IPS-18a (cell line): Measurements from ENCODE around the gene SMYD3.

Experiments
- H3K27ac ChIP-seq: one replicate; pipeline ENCODE4 v1.5.1; 2013; ENCODE audit warnings: low read length
- H3K27me3 ChIP-seq: one replicate; pipeline ENCODE4 v1.6.1; 2013; ENCODE audit warnings: mild to moderate bottlenecking, low read length; ENCODE audit not compliant: control insufficient read depth, insufficient read depth
- H3K36me3 ChIP-seq: one replicate; pipeline ENCODE4 v1.6.1; 2013; ENCODE audit warnings: low read depth, low read length; ENCODE audit not compliant: control insufficient read depth
- H3K4me1 ChIP-seq: one replicate; pipeline ENCODE4 v1.6.1; 2013; ENCODE audit warnings: low read depth, low read length; ENCODE audit not compliant: control insufficient read depth
- H3K4me3 ChIP-seq: one replicate; pipeline ENCODE4 v1.5.1; 2013; ENCODE audit warnings: low read length
- H3K9ac ChIP-seq: one replicate; pipeline ENCODE4 v1.6.1; 2013; ENCODE audit warnings: mild to moderate bottlenecking, low read length, moderate library complexity
- H3K9me3 ChIP-seq: one replicate; pipeline ENCODE4 v1.6.1; 2013; ENCODE audit warnings: low read depth, low read length; ENCODE audit not compliant: control insufficient read depth

The SMYD3 gene

DNA sequence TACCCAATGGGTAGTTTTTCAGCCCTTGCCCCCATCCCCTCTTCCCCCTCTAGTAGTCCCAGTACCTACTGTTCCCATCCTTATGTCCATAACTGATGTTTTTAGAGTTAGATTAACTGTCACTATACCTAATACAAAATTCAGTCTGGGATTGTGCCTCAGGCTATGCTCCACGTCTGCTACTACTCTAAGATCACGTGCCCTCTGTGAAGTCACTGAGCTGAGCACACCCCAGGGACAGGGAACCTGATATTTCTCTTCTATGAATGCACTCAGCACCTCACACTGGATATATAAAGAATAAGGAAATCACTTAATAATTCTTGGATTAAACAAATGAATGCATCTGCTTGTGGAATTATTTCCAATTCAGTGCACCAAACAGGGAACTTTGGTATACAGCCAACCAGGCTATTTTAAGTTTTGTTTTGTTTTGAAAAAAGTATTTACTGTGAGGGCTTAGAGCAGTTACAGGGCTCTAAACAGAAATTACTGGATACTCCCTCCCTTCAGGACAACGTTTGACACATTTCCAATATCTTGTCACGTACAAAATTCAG lies 307.9 kb downstream of the SMYD3 start:
- Histone ChIP-seq H3K27ac (no peak overlapping the region), H3K27me3 (no peaks in the 10 kb centered on the region), H3K36me3 (no peaks in the 10 kb centered on the region)

DNA sequence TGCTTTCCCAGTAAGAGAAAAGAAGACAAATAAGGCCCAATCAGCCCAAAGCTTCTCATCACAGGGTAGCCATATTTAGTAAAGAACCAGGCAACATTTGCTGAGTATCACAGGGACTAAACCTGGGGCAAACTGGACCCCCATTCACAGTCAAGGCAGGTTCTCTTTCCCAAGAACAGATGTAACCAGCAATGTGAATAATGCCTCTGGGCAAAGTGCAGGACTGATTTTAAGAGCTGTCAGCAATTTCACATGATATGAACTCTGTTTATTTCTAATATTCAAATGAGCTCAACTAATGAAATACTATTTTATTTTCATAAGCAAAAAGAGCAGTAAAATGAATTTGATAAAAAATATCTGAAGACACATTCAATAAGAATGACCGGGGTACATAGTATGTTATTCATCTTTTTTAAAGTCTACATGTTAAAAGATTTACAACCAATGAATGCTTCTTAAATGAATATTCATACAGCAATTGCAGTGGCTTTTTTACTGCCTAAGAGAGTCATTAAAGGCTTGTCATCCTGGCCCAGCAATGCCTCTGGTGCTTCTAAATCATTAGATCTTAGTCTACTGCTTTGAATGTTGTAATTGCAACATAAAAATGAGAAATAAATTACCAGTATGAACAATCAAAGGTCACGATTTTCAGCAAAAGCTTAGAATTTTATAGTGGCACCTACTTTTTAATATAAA lies 308.8 kb downstream of the SMYD3 start:
- H3K36me3 ChIP-seq, result no peaks in the 10 kb centered on the region
- no peak overlapping the region for H3K27ac ChIP-seq
- H3K9ac ChIP-seq, result no peak overlapping the region
- H3K27me3 ChIP-seq, result no peaks in the 10 kb centered on the region
- H3K4me1 ChIP-seq, result no peaks in the 10 kb centered on the region
- H3K4me3 ChIP-seq, result no peak overlapping the region
- no peaks in the 10 kb centered on the region for H3K9me3 ChIP-seq

More for the DNA sequence above, 307.9 kb downstream of the SMYD3 start:
- H3K4me1 ChIP-seq, result no peaks in the 10 kb centered on the region
- H3K9me3 ChIP-seq, result no peaks in the 10 kb centered on the region
- no peak overlapping the region for H3K4me3 ChIP-seq
- no peak overlapping the region for H3K9ac ChIP-seq

GRCh38 chr1:246197076-246197475 lies 310.0 kb downstream of the SMYD3 start:
- no peak overlapping the region for H3K27ac ChIP-seq
- H3K4me3 ChIP-seq, result no peak overlapping the region
- H3K36me3 ChIP-seq, result no peaks in the 10 kb centered on the region
- H3K9ac ChIP-seq, result no peak overlapping the region
- no peaks in the 10 kb centered on the region for H3K9me3 ChIP-seq
- H3K4me1 ChIP-seq, result no peaks in the 10 kb centered on the region
- no peaks in the 10 kb centered on the region for H3K27me3 ChIP-seq

DNA sequence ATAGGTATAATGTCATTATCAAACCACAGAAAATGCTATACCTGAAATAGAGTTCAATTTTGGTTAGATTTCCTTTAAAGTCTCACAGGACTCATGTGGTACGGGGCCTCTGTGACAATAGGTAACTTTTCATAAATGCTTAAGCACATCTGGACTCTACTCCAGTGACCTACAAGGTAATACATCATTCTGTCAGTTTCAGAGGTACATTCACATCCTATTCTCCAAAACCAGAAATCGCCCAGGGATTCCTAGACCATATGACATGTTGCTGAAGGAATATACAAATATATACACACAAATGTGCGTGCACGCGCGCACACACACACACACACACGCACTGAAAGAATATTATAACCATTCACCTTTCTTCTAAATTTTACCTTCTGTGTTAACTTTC lies 311.8 kb downstream of the SMYD3 start:
- no peaks in the 10 kb centered on the region for H3K36me3 ChIP-seq
- H3K4me1 ChIP-seq, result no peaks in the 10 kb centered on the region
- no peaks in the 10 kb centered on the region for H3K9me3 ChIP-seq
- H3K9ac ChIP-seq, result no peak overlapping the region
- no peak overlapping the region for H3K4me3 ChIP-seq
- H3K27me3 ChIP-seq, result no peaks in the 10 kb centered on the region
- H3K27ac ChIP-seq, result no peak overlapping the region

GRCh38 chr1:246193537-246193936 lies 313.5 kb downstream of the SMYD3 start:
- no peak overlapping the region for H3K4me3 ChIP-seq
- no peak overlapping the region for H3K9ac ChIP-seq
- no peaks in the 10 kb centered on the region for H3K36me3 ChIP-seq
- H3K27me3 ChIP-seq, result no peaks in the 10 kb centered on the region
- no peak overlapping the region for H3K27ac ChIP-seq
- no peaks in the 10 kb centered on the region for H3K9me3 ChIP-seq
- no peaks in the 10 kb centered on the region for H3K4me1 ChIP-seq

- Histone ChIP-seq H3K9me3 (no peaks in the 10 kb centered on the region), H3K27me3 (no peaks in the 10 kb centered on the region), H3K9ac (no peak overlapping the region), H3K4me1 (no peaks in the 10 kb centered on the region), H3K27ac (no peak overlapping the region), H3K4me3 (no peak overlapping the region), H3K36me3 (no peaks in the 10 kb centered on the region)
Observed at GRCh38 chr1:246189126-246189525, 318.0 kb downstream of the SMYD3 start.

- H3K4me3 ChIP-seq, result no peak overlapping the region
- H3K27ac ChIP-seq, result no peak overlapping the region
- no peaks in the 10 kb centered on the region for H3K27me3 ChIP-seq
Observed at GRCh38 chr1:246187834-246188372, 319.2 kb downstream of the SMYD3 start.

DNA sequence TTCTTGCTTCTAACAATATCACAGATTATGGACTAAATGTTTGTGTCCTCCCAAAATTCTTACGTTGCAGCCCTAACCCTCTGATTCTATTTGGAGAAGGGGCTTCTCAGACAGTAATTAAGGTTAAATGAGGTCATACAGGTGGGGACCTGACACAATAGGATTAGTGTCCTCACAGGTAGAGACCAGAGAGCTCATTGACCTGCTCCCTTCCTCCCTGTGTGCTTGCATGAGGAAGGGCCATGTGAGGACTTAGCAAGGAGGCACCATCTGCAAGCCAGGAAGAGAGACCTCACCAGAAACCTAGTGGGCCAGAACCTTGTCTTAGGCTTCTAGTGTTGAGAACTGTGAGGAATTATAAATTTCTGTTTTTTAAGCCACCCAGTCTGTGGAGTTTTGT lies 322.6 kb downstream of the SMYD3 start:
- H3K9ac ChIP-seq, result no peak overlapping the region
- no peaks in the 10 kb centered on the region for H3K9me3 ChIP-seq
- no peaks in the 10 kb centered on the region for H3K4me1 ChIP-seq
- no peak overlapping the region for H3K27ac ChIP-seq
- H3K27me3 ChIP-seq, result no peaks in the 10 kb centered on the region
- H3K36me3 ChIP-seq, result no peaks in the 10 kb centered on the region
- H3K4me3 ChIP-seq, result no peak overlapping the region

More at GRCh38 chr1:246187834-246188372, 319.2 kb downstream of the SMYD3 start:
- no peak overlapping the region for H3K9ac ChIP-seq
- H3K4me1 ChIP-seq, result no peaks in the 10 kb centered on the region
- H3K36me3 ChIP-seq, result no peaks in the 10 kb centered on the region
- no peaks in the 10 kb centered on the region for H3K9me3 ChIP-seq

GRCh38 chr1:246182149-246182851 lies 324.8 kb downstream of the SMYD3 start:
- Histone ChIP-seq H3K9me3 (no peaks in the 10 kb centered on the region), H3K27ac (no peak overlapping the region), H3K4me3 (no peak overlapping the region), H3K27me3 (no peaks in the 10 kb centered on the region), H3K9ac (no peak overlapping the region), H3K4me1 (no peaks in the 10 kb centered on the region), H3K36me3 (no peaks in the 10 kb centered on the region)

GRCh38 chr1:246181241-246181640 lies 325.8 kb downstream of the SMYD3 start:
- no peak overlapping the region for H3K9ac ChIP-seq
- no peaks in the 10 kb centered on the region for H3K27me3 ChIP-seq
- H3K4me1 ChIP-seq, result no peaks in the 10 kb centered on the region
- H3K27ac ChIP-seq, result no peak overlapping the region
- H3K9me3 ChIP-seq, result no peaks in the 10 kb centered on the region
- no peak overlapping the region for H3K4me3 ChIP-seq
- H3K36me3 ChIP-seq, result no peaks in the 10 kb centered on the region

DNA sequence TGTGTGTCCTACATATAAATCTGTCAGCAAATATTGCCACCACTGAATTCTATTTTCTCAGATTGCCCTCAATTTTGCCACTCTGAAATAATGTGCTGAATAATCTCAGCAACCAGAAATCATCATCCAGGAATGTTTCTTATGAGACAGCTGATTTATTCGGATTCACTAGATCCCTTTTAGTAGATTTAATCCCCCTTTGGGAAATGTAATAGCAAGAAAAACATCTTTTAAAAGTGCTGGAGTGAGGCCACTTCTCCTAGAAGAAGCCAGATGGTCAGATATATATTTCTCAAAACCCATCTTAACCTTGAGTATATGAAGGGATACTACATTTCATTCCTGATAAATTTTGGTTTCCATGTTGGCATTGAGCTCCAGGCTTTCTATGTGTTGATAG lies 327.7 kb downstream of the SMYD3 start:
- H3K4me1 ChIP-seq, result no peaks in the 10 kb centered on the region
- no peaks in the 10 kb centered on the region for H3K36me3 ChIP-seq
- H3K9ac ChIP-seq, result no peak overlapping the region
- H3K27me3 ChIP-seq, result no peaks in the 10 kb centered on the region
- H3K9me3 ChIP-seq, result no peaks in the 10 kb centered on the region
- H3K27ac ChIP-seq, result no peak overlapping the region
- no peak overlapping the region for H3K4me3 ChIP-seq
